Bronchial epithelial cell (primary cell): ENCODE measurements around the gene KIF14. TPM values are rescaled to one million over a fixed set of nuclear protein-coding genes. Genes with fewer than 3 reads are reported as not detected.
"Not testable (repeated sequence)": the region's sequence is repeated elsewhere in the genome, so short reads cannot be mapped to it uniquely, and the experiment has no call there.

Experiments used
- DNase-seq: peaks from one replicate; pipeline ENCODE4 v3.0.0-alpha.2; 2010; ENCODE audit warnings: low read depth
- FAIRE-seq: peaks from 2 replicates; lab custom pipeline; 2011; peaks lifted over from hg19 to GRCh38; lab: Jason Lieb, UNC
- H3K27me3 ChIP-seq: 2 replicates; pipeline ENCODE4 v1.5.1; 2011; ENCODE audit warnings: low read length; ENCODE audit not compliant: control insufficient read depth, insufficient read depth
- H3K36me3 ChIP-seq: 2 replicates; pipeline ENCODE4 v1.5.1; 2011; ENCODE audit warnings: low read length; ENCODE audit not compliant: control insufficient read depth, insufficient read depth
- H3K4me3 ChIP-seq: 2 replicates; pipeline ENCODE4 v1.5.1; 2011; ENCODE audit warnings: mild to moderate bottlenecking, low read depth, low read length, control low read depth
- total RNA-seq: library from RNA; depleted of rRNA; stranded (reverse); fragments of >200 nt; gene quantifications from 2 replicates; pipeline ENCODE4 v1.2.1, GENCODE V29; 2014
- TF ChIP-seq, protein P1 (sequence below): IDR thresholded peaks from 2 replicates; pipeline ENCODE4 v1.5.1; 2011; ENCODE audit warnings: mild to moderate bottlenecking, moderate library complexity, low read length, control low read depth, inconsistent platforms; ENCODE audit not compliant: insufficient read depth, severe bottlenecking

The KIF14 gene
- total RNA-seq, 1 donor from 2014 or later = 0.79 TPM

DNA sequence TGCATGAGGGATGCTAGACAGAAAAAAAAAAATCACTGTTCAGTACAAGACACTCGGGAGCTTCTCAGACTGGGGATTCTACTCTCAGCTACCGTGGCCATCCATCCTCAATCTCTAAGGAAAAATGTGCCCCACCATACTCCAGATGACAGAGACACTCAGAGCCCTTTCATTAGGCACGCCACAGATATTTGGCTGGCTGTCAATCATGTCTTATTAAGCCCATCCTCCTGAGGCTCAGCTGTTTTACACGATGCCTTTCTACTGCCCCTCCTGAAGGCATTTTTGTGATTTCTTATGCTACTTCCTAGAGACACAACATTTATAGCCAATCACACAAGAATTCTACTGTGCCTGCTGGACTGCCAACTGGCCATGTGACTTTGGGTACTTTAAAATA lies 92.9 kb downstream of the KIF14 start:
- Histone ChIP-seq H3K27me3 (no peaks in the 10 kb centered on the region), H3K36me3 (no peaks in the 10 kb centered on the region), H3K4me3 (no peak overlapping the region)
- no peak for FAIRE-seq
- DNase-seq = no peak
- TF ChIP-seq, protein P1, sequence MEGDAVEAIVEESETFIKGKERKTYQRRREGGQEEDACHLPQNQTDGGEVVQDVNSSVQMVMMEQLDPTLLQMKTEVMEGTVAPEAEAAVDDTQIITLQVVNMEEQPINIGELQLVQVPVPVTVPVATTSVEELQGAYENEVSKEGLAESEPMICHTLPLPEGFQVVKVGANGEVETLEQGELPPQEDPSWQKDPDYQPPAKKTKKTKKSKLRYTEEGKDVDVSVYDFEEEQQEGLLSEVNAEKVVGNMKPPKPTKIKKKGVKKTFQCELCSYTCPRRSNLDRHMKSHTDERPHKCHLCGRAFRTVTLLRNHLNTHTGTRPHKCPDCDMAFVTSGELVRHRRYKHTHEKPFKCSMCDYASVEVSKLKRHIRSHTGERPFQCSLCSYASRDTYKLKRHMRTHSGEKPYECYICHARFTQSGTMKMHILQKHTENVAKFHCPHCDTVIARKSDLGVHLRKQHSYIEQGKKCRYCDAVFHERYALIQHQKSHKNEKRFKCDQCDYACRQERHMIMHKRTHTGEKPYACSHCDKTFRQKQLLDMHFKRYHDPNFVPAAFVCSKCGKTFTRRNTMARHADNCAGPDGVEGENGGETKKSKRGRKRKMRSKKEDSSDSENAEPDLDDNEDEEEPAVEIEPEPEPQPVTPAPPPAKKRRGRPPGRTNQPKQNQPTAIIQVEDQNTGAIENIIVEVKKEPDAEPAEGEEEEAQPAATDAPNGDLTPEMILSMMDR = no peak

DNA sequence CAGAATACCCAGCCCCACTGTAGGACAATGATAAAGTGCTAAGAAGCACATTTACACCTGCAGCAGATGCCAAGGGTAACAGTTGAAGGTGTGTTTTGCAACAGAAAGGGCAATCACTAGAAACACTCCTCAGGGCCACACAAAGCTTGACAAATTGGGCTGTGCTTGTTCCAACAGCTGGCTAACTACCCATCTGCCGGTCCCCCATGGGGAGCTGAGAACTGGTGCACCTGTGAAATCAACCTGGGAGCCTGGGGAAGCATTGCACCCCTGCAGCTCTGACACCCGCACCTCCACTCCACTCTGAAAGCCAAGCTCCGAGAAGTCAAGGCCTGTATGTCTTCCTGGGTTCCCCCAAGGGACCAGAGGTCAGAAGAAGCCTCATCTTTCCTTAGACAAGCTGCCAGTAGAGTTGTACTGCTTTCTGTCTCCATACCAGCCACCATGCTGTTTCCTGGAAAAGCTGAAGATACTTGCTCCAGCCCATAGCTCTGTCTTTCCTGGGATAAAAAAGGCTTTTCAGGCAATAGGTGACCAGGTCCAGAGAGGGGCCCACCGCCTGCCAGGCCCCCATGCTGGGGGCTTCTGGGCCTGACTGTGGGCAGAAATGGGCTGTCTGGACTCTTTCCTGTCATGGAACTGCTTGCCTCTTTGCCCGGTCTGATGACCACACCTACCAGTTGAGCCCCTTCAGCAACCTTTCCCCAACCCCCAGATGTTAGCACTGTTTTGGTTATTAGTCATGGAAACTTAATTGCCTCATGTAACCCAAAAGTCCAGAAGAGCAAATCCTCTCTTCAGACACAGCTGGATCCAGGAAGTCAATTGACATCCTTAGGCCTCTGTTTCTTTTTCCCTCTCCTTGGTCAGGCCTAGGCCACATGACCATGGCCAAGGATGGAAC lies 93.6 kb downstream of the KIF14 start:
- FAIRE-seq = no peak
- no peak overlapping the region for H3K4me3 ChIP-seq
- no peaks in the 10 kb centered on the region for H3K36me3 ChIP-seq
- H3K27me3 ChIP-seq = no peaks in the 10 kb centered on the region
- TF ChIP-seq, protein P1 = no peak
- DNase-seq = no peak

DNA sequence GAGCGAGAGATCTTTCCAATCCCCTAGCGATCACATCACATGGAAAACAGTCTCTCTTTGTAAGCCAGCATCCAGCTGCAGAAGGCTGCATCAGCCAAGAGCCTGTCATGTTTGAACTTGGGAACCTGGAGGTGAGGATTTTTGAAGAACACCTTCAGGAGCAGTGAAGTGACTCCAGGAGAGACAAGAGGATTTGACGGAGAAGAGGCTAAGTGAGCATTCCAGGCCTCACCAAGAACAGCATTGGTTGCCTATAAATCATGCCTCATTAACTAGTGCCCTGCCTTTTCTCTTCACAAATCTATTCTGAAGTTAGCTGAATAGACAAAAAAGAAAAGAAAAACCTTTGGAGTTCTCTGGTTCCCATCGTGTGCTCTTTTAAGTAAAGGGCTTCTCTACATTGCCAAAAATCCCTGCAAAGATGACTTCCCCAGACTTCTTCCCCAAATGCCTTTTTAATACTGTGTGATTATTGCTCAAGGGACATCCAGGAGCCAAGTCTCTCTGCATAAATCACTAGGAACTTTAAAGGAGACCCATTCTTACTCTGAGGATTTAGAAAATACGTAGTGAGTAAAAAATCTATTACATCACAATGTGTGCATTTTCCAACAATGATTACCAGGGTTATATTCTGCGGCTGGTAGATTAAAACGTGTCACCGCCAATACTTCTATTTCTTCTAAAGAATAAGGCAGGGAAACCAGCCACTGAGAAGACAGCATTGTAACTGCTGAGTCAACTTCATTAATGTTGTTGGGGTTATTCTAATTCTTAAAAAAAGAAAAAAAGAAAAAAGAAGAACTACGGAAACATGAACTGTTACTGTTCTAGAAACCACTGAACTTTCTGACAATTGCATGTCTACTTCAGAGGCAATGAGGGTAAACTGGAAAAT lies 95.2 kb downstream of the KIF14 start:
- DNase-seq = no peak
- no peak for FAIRE-seq
- Histone ChIP-seq H3K4me3 (no peak overlapping the region), H3K27me3 (no peaks in the 10 kb centered on the region), H3K36me3 (no peaks in the 10 kb centered on the region)
- TF ChIP-seq, protein P1 = no peak

- FAIRE-seq, H3K4me3 ChIP-seq, H3K27me3 ChIP-seq, DNase-seq, H3K36me3 ChIP-seq: not testable (repeated sequence)
Observed at GRCh38 chr1:200524551-200524950, 96.0 kb downstream of the KIF14 start.

DNA sequence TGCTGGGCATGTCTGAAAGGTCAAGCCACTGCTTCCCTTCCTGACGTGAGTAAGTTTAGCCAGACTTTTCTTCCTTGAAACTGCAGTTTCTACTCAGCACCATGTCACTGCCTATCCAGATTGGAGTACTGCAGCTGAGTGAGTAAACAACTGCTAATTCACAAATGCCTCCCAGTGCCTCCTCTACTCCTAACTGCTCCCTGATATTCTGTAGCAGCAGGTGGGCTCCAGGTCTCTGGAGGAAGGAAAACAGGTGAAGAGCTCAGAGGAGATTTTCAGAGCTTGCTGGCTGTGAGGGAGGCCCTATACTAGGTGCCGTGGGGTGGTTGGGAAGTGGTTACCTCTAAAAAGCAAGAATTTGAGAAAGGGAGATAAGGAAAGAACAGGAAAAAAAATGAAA lies 96.5 kb downstream of the KIF14 start:
- DNase-seq = no peak
- H3K27me3 ChIP-seq = no peaks in the 10 kb centered on the region
- H3K4me3 ChIP-seq = no peak overlapping the region
- TF ChIP-seq, protein P1 = no peak
- no peak for FAIRE-seq
- no peaks in the 10 kb centered on the region for H3K36me3 ChIP-seq

DNA sequence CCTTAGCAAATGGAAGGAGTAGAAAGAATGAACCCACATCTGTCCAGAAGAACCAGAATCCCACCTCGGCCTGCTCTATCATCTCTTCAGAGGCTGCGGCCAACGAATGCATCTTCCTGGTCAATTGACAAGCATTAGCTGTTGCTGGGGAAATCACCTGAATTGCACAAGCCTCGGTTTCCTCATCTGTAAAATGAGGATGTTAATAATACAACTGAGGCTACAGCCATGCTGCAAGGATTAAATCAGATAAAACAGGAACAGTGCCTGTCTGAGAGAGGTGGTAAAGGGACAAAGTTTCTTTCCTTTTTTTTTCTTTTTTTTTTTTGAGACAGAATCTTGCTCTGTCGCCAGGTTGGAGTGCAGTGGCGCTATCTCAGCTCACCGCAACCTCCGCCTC lies 99.8 kb downstream of the KIF14 start:
- no peaks in the 10 kb centered on the region for H3K36me3 ChIP-seq
- no peak for FAIRE-seq
- TF ChIP-seq, protein P1 = no peak

More for the DNA sequence above, 99.8 kb downstream of the KIF14 start:
- no peaks in the 10 kb centered on the region for H3K27me3 ChIP-seq
- no peak for DNase-seq
- H3K4me3 ChIP-seq = no peak overlapping the region
